CD14-positive monocyte (primary cell): ENCODE data around the gene SEMA4D. TPM values are rescaled to one million over a fixed set of nuclear protein-coding genes. Genes with fewer than 3 reads are reported as not detected.

ENCODE experiments used
- DNase-seq, 3 donors: peaks; one replicate each; pipeline ENCODE4 v3.0.0-alpha.2; 2011 to 2022
- H2AFZ ChIP-seq: 2 replicates; pipeline ENCODE4 v1.6.0; 2012; ENCODE audit warnings: mild to moderate bottlenecking, low read depth, low read length, inconsistent platforms; ENCODE audit not compliant: insufficient read depth, poor library complexity, severe bottlenecking
- H3K27ac ChIP-seq, 2 donors: 1 replicate in 1 of 2; 2 replicates in 1 of 2; pipeline ENCODE4 v1.5.1; 2012 to 2013; ENCODE audit warnings: low read length in 2 of 2, control low read depth in 1 of 2, inconsistent platforms in 1 of 2, low read depth in 1 of 2, mild to moderate bottlenecking in 1 of 2
- H3K27me3 ChIP-seq, 2 donors: one replicate each; pipeline versions ENCODE4 v1.6.0 to v1.6.1; 2011 to 2013; ENCODE audit warnings: low read length in 2 of 2; ENCODE audit not compliant: control insufficient read depth in 2 of 2, insufficient read depth in 2 of 2
- H3K36me3 ChIP-seq, 2 donors: replicated peaks in 1 of 2; 1 replicate in 1 of 2; 2 replicates in 1 of 2; pipeline versions ENCODE4 v1.5.1 to v1.6.1; 2012 to 2013; ENCODE audit warnings: low read length in 2 of 2, control low read depth in 1 of 2, inconsistent platforms in 1 of 2, mild to moderate bottlenecking in 1 of 2; ENCODE audit not compliant: insufficient read depth in 2 of 2, control insufficient read depth in 1 of 2
- H3K4me1 ChIP-seq, 2 donors: 1 replicate in 1 of 2; 2 replicates in 1 of 2; pipeline versions ENCODE4 v1.5.1 to v1.6.1; 2012 to 2013; ENCODE audit warnings: low read length in 2 of 2, control low read depth in 1 of 2, inconsistent platforms in 1 of 2, mild to moderate bottlenecking in 1 of 2, moderate library complexity in 1 of 2; ENCODE audit not compliant: insufficient read depth in 2 of 2, control insufficient read depth in 1 of 2
- H3K4me2 ChIP-seq: replicated peaks from 2 replicates; pipeline ENCODE3; 2012; ENCODE audit warnings: low read length, moderate library complexity, mild to moderate bottlenecking; ENCODE audit not compliant: poor library complexity, severe bottlenecking; ENCODE audit errors: extremely low read depth
- H3K4me3 ChIP-seq, 3 experiments: fragments of 200-600 bp in 1 of 3; sonication (generic) in 1 of 3; replicated peaks in 1 of 3; 1 replicate in 2 of 3; 2 replicates in 1 of 3; pipeline ENCODE4 v1.5.1; 2011 to 2013; ENCODE audit warnings: low read length in 3 of 3, mild to moderate bottlenecking in 3 of 3, control low read depth in 2 of 3, low read depth in 2 of 3, inconsistent platforms in 1 of 3, moderate library complexity in 1 of 3
- H3K79me2 ChIP-seq: 2 replicates; pipeline ENCODE4 v1.6.0; 2012; ENCODE audit warnings: mild to moderate bottlenecking, control low read depth, inconsistent platforms, low read length, moderate library complexity; ENCODE audit not compliant: insufficient read depth
- H3K9ac ChIP-seq: 2 replicates; pipeline ENCODE4 v1.6.0; 2017; ENCODE audit warnings: low read length, mild to moderate bottlenecking; ENCODE audit not compliant: insufficient read depth, poor library complexity, severe bottlenecking
- H3K9me3 ChIP-seq, 2 donors: replicated peaks in 1 of 2; 1 replicate in 1 of 2; 2 replicates in 1 of 2; pipeline versions ENCODE4 v1.5.1 to v1.6.1; 2012 to 2013; ENCODE audit warnings: low read length in 2 of 2, control low read depth in 1 of 2; ENCODE audit not compliant: control insufficient read depth in 1 of 2, insufficient read depth in 1 of 2
- H4K20me1 ChIP-seq: 2 replicates; pipeline ENCODE4 v1.6.0; 2012; ENCODE audit warnings: mild to moderate bottlenecking, low read length, control low read depth, moderate library complexity; ENCODE audit not compliant: insufficient read depth
- H3K27ac Mint-ChIP-seq, 7 donors: one replicate each; pipeline ENCODE4 v1.8.0; 2020; ENCODE audit warnings: mild to moderate bottlenecking in 7 of 7, mixed read lengths in 7 of 7, moderate library complexity in 6 of 7, inconsistent platforms in 2 of 7
- H3K27me3 Mint-ChIP-seq, 3 donors: one replicate each; pipeline ENCODE4 v1.8.0; 2021 to 2022; ENCODE audit warnings: low read depth in 3 of 3, mild to moderate bottlenecking in 3 of 3, mixed read lengths in 3 of 3, moderate library complexity in 3 of 3, inconsistent platforms in 1 of 3
- H3K36me3 Mint-ChIP-seq, 2 donors: one replicate each; pipeline ENCODE4 v1.8.0; 2020; ENCODE audit warnings: mixed read lengths in 2 of 2, inconsistent platforms in 1 of 2, mild to moderate bottlenecking in 1 of 2
- H3K4me1 Mint-ChIP-seq: one replicate; pipeline ENCODE4 v1.8.0; 2020; ENCODE audit warnings: mild to moderate bottlenecking, mixed read lengths
- H3K4me3 Mint-ChIP-seq, 2 donors: one replicate each; pipeline ENCODE4 v1.8.0; 2020; ENCODE audit warnings: mild to moderate bottlenecking in 2 of 2, mixed read lengths in 2 of 2, moderate library complexity in 1 of 2
- H3K9me3 Mint-ChIP-seq, 7 donors: one replicate each; pipeline ENCODE4 v1.8.0; 2020 to 2022; ENCODE audit warnings: mixed read lengths in 7 of 7, mild to moderate bottlenecking in 6 of 7, moderate library complexity in 6 of 7, inconsistent platforms in 2 of 7
- CTCF ChIP-seq: fragments of 200-600 bp; IDR thresholded peaks from one replicate; pipeline ENCODE4 v1.8.0; 2022; ENCODE audit warnings: antibody characterized with exemption, mild to moderate bottlenecking
- WGBS: methylation state at CpG from one replicate; pipeline ENCODE4 v1.1.5; 2013; ENCODE audit warnings: missing lambda C conversion rate; ENCODE audit not compliant: insufficient coverage; 5-methylcytosine and 5-hydroxymethylcytosine counted together
- intact Hi-C, 2 donors: fragments of 100-400 bp; cut with micrococcal nuclease; formaldehyde crosslinking; loops; one replicate each; pipeline versions ENCODE4 v1.15.0 to v1.15.1; 2023
- polyA plus RNA-seq, 3 donors: library from polyadenylated mRNA; depleted of rRNA in 1 of 3; unstranded in 2 of 3; stranded (reverse) in 1 of 3; fragments of 300-500 nt in 2 of 3; fragments of >200 nt in 1 of 3; fragmentation: Illumina TruSeq in 2 of 3; gene quantifications; 1 replicate in 2 of 3; 2 replicates in 1 of 3; pipeline ENCODE4 v1.2.3, GENCODE V29; 2012 to 2021

SEMA4D gene
- polyA plus RNA-seq, 3 donors: 28.2 to 117 (median 28.6) TPM

GRCh38 chr9:89477811-89478630 is 19.9 kb downstream of the SEMA4D start:
- peak overlapping the region; percentile 4 to 88 (median 73) for H3K27ac Mint-ChIP-seq
- H4K20me1 ChIP-seq: peaks cover 94% of the 10 kb centered on the region
- peaks cover 69 to 78% of the 10 kb centered on the region in 2 donors for H3K36me3 Mint-ChIP-seq
- H3K9ac ChIP-seq: no peak overlapping the region
- TF ChIP-seq CTCF: no peak
- H3K27me3 Mint-ChIP-seq: peaks cover 0 to 4% (median 2%) of the 10 kb centered on the region in 3 donors
- H3K4me3 Mint-ChIP-seq: peak overlapping the region; percentile 10 to 26
- H3K9me3 Mint-ChIP-seq: peaks cover 4 to 10% (median 8%) of the 10 kb centered on the region in 7 donors
- no peaks in the 10 kb centered on the region for H3K27me3 ChIP-seq
- H3K4me2 ChIP-seq: peak overlapping the region; percentile 7
- H2AFZ ChIP-seq: no peak overlapping the region
- peak overlapping the region; percentile 51 to 67 for H3K27ac ChIP-seq
- H3K36me3 ChIP-seq: peaks cover 30 to 66% of the 10 kb centered on the region in 2 donors
- WGBS: 18% methylated on average over 5 of the region's 9 CpGs
- intact Hi-C loops: no loop called here
- H3K79me2 ChIP-seq: peaks cover 86% of the 10 kb centered on the region
- H3K4me1 Mint-ChIP-seq: peaks cover 60% of the 10 kb centered on the region
- H3K4me1 ChIP-seq: peaks cover 30 to 36% of the 10 kb centered on the region in 2 donors
- DNase-seq: no peak
- peaks cover 0 to 7% of the 10 kb centered on the region in 2 donors for H3K9me3 ChIP-seq
- H3K4me3 ChIP-seq: no peak overlapping the region

DNA sequence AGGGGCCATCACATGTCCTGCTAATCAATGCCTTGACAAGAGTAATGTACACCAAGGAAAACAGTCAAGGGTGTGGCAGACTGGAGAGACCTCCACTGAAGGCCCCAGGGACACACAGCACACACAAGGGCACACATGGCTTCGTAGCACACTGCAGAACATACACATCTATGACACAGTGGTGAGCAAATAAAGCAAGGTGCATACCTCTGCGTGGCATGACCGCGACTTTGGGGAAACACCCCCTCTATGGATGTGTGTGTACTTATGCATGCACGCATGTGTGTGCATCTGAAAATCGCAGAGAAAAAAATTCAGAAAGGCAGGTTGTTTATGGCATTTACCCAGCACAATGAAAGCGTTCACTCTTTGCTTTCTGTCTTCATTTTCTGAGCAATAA is 20.5 kb downstream of the SEMA4D start:
- peak overlapping the region in 5 of 7 donors; percentile 54 to 88 (median 78) for H3K27ac Mint-ChIP-seq
- H3K9me3 Mint-ChIP-seq: peaks cover 4 to 10% (median 8%) of the 10 kb centered on the region in 7 donors
- peaks cover 58% of the 10 kb centered on the region for H3K4me1 Mint-ChIP-seq
- WGBS: 40% methylated on average over 1 of the region's 7 CpGs
- no peak overlapping the region for H3K9ac ChIP-seq
- peaks cover 64 to 77% of the 10 kb centered on the region in 2 donors for H3K36me3 Mint-ChIP-seq
- H3K36me3 ChIP-seq: peaks cover 25 to 65% of the 10 kb centered on the region in 2 donors
- peaks cover 86% of the 10 kb centered on the region for H3K79me2 ChIP-seq
- no peak for DNase-seq
- H3K4me3 Mint-ChIP-seq: no peak overlapping the region
- peaks cover 0 to 4% (median 2%) of the 10 kb centered on the region in 3 donors for H3K27me3 Mint-ChIP-seq
- no peaks in the 10 kb centered on the region for H3K27me3 ChIP-seq
- H3K4me1 ChIP-seq: peaks cover 30 to 36% of the 10 kb centered on the region in 2 donors
- TF ChIP-seq CTCF: no peak
- H3K9me3 ChIP-seq: peaks cover 0 to 7% of the 10 kb centered on the region in 2 donors
- peaks cover 94% of the 10 kb centered on the region for H4K20me1 ChIP-seq
- no peak overlapping the region for H3K4me2 ChIP-seq
- H2AFZ ChIP-seq: no peak overlapping the region
- no peak overlapping the region for H3K4me3 ChIP-seq
- H3K27ac ChIP-seq: peak overlapping the region in 1 of 2 donors; percentile 67
- intact Hi-C loops: no loop called here
